Stimulated activated CD4-positive, alpha-beta T cell treated with anti-CD3 and anti-CD28 coated beads, Interleukin-4, amount 100 ng/mL, for 48 hours (primary cell): Measurements from ENCODE around the gene ZNHIT1.

Source experiments
- DNase-seq, 2 donors: peaks; one replicate each; pipeline ENCODE4 v3.0.0-alpha.2; 2020; ENCODE audit warnings: low read depth in 2 of 2

Gene ZNHIT1

DNA sequence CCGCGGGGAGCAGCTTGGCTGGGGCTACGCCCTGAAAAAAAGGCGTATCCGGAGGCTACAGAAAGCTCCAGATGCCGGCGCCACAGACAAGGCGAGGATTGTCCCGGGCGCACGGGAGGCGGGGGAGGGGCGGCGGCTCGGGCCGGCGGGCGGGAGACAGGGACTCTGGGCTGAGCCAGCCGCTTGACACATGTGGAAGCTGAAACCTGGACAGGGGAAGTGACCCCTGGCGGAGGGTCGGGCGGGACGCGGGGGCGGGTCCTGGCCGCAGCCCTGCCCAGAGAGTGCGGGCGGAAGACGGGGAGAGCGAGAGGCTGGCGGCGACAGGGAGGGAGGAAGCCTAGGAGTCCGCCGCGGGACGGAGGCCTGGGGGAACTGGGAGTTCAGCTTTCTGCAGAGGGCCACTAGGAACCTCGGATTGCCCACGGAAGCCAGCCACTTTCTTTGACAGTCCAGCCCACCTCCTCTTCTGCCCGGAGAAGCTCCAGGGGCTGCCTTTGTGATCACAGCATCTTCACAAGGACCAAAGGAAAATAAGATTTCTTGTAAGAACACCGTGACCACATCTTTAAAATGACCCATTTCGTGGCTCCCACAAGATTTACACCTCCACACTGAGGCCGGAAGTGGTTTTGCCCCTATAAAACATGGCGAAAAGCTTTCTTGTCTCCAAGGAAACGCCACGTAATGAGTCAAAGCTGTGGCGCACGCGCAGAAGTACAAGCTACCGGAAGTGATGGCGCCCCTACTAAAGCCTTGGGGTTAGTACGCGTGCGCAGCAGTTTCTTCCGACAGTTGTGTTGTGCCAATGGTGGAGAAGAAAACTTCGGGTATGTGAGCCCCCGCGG lies at the start of gene ZNHIT1, which contains the start of gene PLOD3:
TSS of gene ZNHIT1 (plus strand) at position 778 of the 848 bp plus-strand sequence. CDS start at position 809, 31 bp downstream.
TSS of gene PLOD3 (minus strand) at position 194 of the 848 bp plus-strand sequence. CDS start 307 bp downstream, outside the sequence.
- peak; percentile 86 to 92 for DNase-seq

DNA sequence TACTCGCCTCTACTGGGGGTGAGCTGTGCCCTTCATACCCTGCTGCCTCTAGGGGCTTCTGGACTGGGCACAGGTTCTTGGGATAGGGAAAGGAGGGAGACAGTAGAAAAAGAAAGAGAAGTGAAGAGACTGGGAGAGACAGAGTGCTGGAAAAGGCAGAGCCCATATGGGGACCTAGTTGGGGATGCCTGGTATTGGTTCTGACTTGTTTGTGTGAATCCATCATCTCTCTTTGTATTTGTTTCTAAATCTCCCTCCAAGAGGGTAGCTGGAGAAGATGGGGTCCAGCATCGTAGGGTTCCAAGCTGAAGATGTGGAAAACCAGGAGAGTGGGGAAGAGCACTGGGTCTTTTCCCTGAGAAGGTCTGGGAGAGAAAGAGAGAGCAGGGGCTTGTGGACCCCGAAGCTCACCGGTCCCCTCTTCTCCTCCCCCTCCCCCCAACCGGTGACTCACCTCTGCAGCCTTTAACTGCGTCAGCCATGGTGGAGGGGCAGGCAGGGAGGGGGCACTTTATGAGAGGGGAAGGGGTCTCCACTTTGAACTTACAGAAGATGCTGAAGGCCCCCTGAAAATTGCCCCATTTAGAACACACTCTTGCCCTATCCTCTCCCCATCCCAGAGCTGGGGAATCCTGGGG lies 49.4 kb upstream of the ZNHIT1 start:
- DNase-seq = no peak

- DNase-seq = no peak
These were observed 48.7 kb upstream of the ZNHIT1 start for GRCh38 chr7:101169110-101169837.

- peak; percentile 71 to 80 for DNase-seq
These were observed 48.0 kb upstream of the ZNHIT1 start for GRCh38 chr7:101169838-101170551.

DNA sequence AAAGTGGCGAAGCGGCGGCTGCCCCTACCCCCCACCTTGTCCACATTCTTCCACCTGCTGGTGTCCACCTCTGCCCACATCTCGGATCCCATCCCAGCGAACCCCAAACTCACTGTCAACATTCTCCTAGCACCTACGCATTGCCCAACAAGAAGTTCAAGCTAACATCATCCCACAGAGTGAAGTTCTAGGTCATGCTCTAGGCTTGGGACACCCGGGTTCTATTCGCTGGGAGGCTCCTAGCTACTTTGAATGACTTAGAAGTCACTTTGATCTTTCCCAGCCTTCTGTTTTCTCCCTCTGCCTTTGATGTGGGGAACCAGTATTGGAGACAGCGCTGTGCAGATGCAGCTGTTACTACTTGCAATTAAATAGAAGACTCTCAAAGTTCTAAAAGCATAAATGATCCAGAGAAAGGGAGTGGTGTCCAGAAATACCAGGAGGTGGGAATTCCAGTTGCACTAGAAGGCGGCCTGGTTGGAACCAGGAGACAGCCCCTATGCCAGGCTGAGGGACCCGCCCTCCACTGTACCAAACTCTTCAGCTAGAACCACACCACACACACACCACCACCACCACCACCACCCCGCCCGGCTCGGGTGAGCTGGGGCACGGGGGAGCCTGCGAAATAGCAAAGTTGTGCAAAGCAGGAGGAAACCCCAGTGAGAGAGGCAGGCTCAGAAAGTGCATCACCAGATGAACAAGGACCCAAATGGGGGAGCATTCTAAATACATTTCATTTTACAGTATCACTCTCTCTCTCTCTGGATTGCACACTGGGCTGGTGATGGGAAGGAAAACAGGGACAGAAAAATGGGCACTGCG lies 47.1 kb upstream of the ZNHIT1 start:
- no peak for DNase-seq

- no peak for DNase-seq
These were observed 46.5 kb upstream of the ZNHIT1 start for GRCh38 chr7:101171442-101171837.

- no peak for DNase-seq
These were observed 45.7 kb upstream of the ZNHIT1 start for GRCh38 chr7:101172005-101172853.

DNA sequence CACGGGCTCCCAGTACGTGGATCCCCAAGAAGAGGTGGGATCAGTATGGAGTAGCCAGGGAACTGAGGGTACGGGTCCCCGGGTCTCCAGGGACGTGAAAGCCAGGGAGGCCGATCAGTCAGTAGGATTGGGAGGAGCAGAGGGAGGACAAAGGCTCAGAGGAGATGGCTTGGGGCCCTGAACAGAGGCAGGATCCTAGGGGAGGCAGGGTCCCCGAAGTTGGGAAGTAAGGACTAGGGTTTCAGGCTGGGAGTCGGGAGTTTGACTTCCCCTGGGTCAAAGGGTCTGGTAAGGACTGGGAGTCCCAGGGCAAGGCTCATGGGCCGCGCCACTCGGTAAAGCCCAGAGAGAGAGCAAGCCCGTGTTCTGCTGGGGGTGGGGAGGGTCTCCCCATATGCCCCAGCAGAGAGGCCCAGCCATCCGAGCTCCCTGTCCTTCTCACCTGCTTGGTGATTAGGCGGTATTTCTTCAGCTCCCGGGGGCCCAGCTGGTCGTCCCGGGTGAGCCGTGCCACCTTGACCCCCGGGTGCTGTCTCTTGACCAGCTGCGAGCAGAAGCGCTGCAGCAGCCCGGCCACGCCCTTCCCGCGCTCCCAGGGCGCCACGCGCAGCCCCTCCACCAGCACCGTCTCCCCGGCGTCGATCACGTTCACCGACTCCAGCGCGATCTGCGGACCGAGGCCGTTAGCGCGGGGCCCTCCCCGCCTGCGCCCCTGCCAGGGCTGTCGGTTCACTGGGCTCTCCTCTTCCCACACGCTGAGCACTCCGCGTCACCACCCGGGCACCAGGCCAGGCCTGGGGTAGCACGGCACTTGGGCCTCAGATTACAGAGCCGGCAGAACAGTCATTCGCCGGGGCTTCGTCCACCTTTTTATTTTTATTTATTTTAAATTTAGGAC lies 44.9 kb upstream of the ZNHIT1 start:
- DNase-seq = no peak

- peak; percentile 42 to 72 for DNase-seq
These were observed 44.2 kb upstream of the ZNHIT1 start for GRCh38 chr7:101173752-101174244.

DNA sequence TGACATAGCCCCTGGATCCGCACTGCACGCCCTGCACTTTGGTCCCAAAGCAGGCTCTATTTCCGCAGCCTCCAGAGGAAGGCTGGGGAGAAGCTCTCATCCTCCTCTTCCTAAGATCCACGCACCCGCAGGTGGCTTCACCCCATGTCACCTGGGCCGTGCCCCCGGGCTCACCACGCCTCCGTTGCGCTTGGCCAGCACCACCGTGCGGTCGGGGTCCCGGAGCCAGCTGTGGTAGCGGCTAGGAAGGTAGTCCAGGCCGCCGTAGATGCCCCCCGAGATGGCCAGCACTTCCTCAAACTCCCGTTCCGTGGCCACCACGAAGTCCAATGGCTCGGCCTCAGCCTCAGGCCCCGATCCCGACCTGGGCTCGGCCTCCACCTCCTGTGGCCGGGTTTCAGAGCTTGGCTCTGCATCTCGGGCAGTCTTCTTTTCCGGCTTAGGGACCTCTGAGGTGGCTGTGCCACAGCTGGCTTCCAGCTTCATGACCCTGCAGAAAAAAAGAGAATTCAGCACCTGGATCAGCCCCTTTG lies 43.6 kb upstream of the ZNHIT1 start:
- DNase-seq = no peak

GRCh38 chr7:101175664-101176063 lies 42.3 kb upstream of the ZNHIT1 start:
- DNase-seq = no peak

DNA sequence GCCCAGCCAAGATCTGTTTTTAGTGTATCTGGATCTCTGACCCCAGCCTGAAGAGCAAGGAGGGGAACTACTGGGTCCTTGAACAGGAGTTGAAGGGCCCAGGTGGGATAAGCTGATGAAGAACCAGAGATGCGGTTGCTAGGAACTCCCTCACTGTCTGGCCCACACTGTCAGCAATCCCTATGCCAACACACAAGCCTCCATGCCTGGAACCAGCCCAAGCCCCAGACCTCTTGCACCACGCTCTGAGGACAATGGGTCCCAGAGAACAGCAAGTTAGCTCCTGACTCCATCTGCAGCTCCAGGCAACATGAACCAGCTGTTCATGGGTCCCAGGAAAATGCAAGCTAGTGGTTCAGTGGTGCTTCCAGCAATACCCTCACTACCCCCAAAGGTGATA lies 40.3 kb upstream of the ZNHIT1 start:
- no peak for DNase-seq

DNA sequence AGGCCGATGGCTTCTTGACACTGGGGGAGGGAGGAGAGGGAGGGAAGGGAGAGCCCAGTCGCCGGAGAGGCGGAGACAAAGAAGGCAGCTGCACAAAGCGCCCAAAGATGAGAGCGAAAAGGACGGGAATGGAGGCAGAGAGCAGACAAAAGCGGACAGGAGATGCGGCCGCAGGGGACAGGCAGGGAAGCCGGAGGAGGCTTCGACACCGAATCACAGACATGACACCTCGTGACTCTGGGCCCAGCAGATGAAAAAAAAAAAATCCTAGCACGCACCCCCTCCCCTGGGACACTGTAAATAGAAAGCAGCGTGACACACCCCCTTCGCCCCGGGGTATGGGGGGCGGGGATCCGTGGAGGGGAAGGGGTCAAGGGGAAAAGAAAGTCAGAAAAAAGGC lies 38.8 kb upstream of the ZNHIT1 start:
- DNase-seq = no peak

DNA sequence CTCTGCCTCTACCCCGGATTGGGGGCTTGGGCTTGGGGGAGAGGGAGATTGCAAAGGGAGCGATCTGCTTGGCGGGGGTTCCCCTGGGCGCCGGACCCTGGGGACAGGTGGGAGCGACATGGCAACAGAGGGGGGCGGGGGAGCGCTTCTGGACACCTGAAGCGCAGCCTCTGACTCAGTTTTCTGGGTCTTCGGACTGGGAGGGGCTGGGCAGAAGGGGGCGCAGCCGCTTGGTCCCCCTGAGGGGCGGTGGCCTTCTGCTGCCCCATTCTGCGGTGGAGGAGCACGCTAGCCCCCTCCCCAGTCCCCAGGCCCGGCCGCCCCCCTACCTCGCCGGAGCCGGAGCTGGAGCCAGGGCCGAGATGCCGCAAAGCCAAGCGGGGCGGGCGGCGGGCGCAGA lies 38.3 kb upstream of the ZNHIT1 start:
- no peak for DNase-seq

DNA sequence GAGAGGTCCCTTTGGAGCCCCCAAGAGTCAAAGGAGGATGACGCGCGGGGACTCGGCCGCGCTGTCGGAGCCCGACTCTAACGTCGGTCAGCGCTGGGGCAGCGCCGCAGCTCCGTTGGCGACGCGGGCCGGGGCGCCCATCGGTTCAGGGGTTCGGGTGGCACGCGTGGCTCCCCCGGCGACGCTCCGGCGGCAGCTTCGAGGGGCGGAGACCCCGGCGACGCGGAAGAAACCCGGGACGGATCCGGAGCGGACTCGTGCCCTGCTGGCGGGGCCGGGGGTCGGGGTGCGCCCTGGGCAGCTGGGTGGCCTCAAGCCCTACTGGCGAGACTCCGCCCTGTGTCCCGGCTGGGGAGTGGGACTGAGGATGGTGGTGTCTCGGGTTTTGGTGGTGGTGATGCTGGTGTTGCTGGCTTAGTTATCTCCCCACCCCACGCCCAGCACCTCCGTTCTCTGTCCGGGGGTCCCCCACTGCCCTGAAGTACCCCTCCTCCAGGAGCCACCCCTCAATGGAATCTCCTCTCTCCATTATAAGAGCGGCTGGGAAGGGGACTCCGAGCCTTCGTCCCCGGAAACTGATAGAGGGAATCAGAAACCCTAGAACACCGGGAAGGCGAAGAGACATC lies 37.7 kb upstream of the ZNHIT1 start, which contains the start of gene NAT16:
TSS of gene NAT16 (minus strand) at position 164 of the 626 bp plus-strand sequence. CDS start 5,486 bp downstream, outside the sequence.
- DNase-seq = no peak

DNA sequence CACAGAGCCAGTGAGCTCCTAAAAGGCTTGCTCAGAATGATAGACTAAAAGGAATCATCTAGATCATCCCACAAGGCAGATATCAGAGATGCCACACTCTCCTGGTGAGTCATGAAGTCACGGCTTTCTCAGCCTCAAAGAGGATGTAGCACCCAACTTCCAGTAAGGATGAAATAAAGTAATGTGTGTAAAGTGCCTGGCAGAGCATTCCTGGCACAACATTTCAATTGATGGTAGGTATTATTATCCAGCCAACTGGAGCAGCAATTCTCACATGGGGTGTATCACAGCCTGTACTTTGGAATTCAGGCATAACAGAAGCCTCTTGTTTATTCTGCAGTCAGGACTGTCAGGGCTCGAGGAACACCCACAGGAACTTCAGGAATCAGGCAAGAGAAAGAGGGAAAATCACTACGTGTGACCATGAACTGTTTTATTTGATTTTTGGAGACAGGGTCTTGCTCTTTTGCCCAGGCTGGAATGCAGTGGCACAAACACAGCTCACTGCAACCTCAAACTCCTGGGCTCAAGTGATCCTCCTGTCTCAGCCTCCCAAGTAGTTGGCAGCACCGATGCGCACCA lies 32.6 kb upstream of the ZNHIT1 start:
- no peak for DNase-seq

DNA sequence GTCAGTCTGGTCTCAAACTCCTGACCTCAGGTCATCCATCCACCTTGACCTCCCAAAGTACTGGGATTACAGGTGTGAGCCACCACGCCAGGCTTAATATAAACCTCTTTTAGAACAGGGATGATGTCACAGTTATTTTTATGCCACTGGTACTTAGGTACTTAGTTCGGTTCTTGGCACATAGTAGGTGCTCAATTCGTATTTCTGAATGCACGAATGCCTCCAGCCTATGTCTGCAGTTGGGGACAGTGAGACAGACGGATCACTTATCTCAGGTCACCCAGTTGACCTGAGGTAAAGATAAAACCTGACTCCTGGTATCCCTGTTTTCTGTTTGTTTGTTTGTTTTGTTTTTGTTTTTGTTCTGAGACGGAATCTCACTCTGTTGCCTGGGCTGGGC lies 31.8 kb upstream of the ZNHIT1 start:
- no peak for DNase-seq
